DOHH2 (cell line): ENCODE measurements around the gene ADAMTS13.

Experiments
- H3F3A ChIP-seq: fragments of 200-600 bp; sonication (generic), shearing (Covaris generic); 2 replicates; pipeline ENCODE4 v1.6.0; 2016; ENCODE audit warnings: antibody characterized with exemption, mild to moderate bottlenecking; ENCODE audit not compliant: control insufficient read depth, insufficient read depth
- H3K27ac ChIP-seq: fragments of 200-600 bp; sonication (generic); 2 replicates; pipeline ENCODE4 v1.5.1; 2014; ENCODE audit warnings: low read depth, mild to moderate bottlenecking, low read length, moderate library complexity
- H3K27me3 ChIP-seq: fragments of 200-600 bp; sonication (generic); 2 replicates; pipeline ENCODE4 v1.6.1; 2014; ENCODE audit warnings: mild to moderate bottlenecking, low read length, mixed read lengths; ENCODE audit not compliant: control insufficient read depth
- H3K36me3 ChIP-seq: fragments of 200-600 bp; sonication (generic); 2 replicates; pipeline ENCODE4 v1.6.1; 2014; ENCODE audit warnings: mild to moderate bottlenecking, low read length, moderate library complexity, mixed read lengths; ENCODE audit not compliant: control insufficient read depth
- H3K4me1 ChIP-seq: fragments of 200-600 bp; sonication (generic); 2 replicates; pipeline ENCODE4 v1.6.1; 2014; ENCODE audit warnings: mild to moderate bottlenecking, low read length, mixed read lengths; ENCODE audit not compliant: control insufficient read depth
- H3K4me2 ChIP-seq: fragments of 200-600 bp; sonication (generic); 2 replicates; pipeline ENCODE4 v1.6.0; 2014; ENCODE audit warnings: mild to moderate bottlenecking, low read length, moderate library complexity
- H3K4me3 ChIP-seq: fragments of 200-600 bp; sonication (generic); 2 replicates; pipeline ENCODE4 v1.5.1; 2014; ENCODE audit warnings: mild to moderate bottlenecking, low read length, mixed read lengths
- H3K79me2 ChIP-seq: fragments of 200-600 bp; sonication (generic); 2 replicates; pipeline ENCODE4 v1.6.1; 2014; ENCODE audit warnings: mild to moderate bottlenecking, low read length, mixed read lengths; ENCODE audit not compliant: control insufficient read depth
- H3K9me2 ChIP-seq: fragments of 200-600 bp; sonication (generic); replicated peaks from 2 replicates; pipeline ENCODE4 v1.6.1; 2014; ENCODE audit warnings: mild to moderate bottlenecking, low read length, mixed read lengths; ENCODE audit not compliant: control insufficient read depth
- H3K9me3 ChIP-seq: fragments of 200-600 bp; sonication (generic); 2 replicates; pipeline ENCODE4 v1.6.1; 2014; ENCODE audit warnings: antibody characterized with exemption, low read length, mixed read lengths; ENCODE audit not compliant: control insufficient read depth, insufficient read depth
- H4K20me1 ChIP-seq: fragments of 200-600 bp; sonication (generic); 2 replicates; pipeline ENCODE4 v1.6.0; 2014; ENCODE audit warnings: low read depth, mild to moderate bottlenecking, antibody characterized with exemption, low read length, moderate library complexity; ENCODE audit not compliant: control insufficient read depth, insufficient read depth
- CTCF ChIP-seq: fragments of 200-600 bp; sonication (generic); IDR thresholded peaks from one replicate; pipeline ENCODE4 v1.5.1; 2014; ENCODE audit warnings: antibody characterized with exemption, mild to moderate bottlenecking, low read depth, low read length; ENCODE audit not compliant: poor library complexity, severe bottlenecking
- EZH2phosphoT487 ChIP-seq: fragments of 200-600 bp; sonication (generic); IDR thresholded peaks from 2 replicates; pipeline ENCODE4 v1.6.1; 2017; ENCODE audit warnings: borderline replicate concordance, mild to moderate bottlenecking, antibody characterized with exemption, low read length, moderate library complexity, mixed read lengths

The ADAMTS13 gene

GRCh38 chr9:133439337-133439736 lies 17.2 kb downstream of the ADAMTS13 start:
- Histone ChIP-seq H3K9me3 (no peaks in the 10 kb centered on the region), H4K20me1 (no peaks in the 10 kb centered on the region), H3K4me1 (peaks cover 17% of the 10 kb centered on the region), H3K4me2 (no peak overlapping the region), H3K4me3 (no peak overlapping the region), H3F3A (no peaks in the 10 kb centered on the region), H3K27ac (no peak overlapping the region), H3K27me3 (no peaks in the 10 kb centered on the region; the same call in 1 of the 2 replicates), H3K36me3 (no peaks in the 10 kb centered on the region), H3K9me2 (no peaks in the 10 kb centered on the region), H3K79me2 (no peaks in the 10 kb centered on the region)
- TF ChIP-seq EZH2phosphoT487 (no peak), CTCF (no peak)

- no peaks in the 10 kb centered on the region for H4K20me1 ChIP-seq
- H3F3A ChIP-seq, result no peaks in the 10 kb centered on the region
- peak overlapping the region; percentile 15; the same call in 1 of the 2 replicates for H3K4me2 ChIP-seq
- no peak for TF ChIP-seq EZH2phosphoT487
- no peak for TF ChIP-seq CTCF
- H3K4me3 ChIP-seq, result no peak overlapping the region
- H3K9me2 ChIP-seq, result no peaks in the 10 kb centered on the region
- no peaks in the 10 kb centered on the region; the same call in 1 of the 2 replicates for H3K27me3 ChIP-seq
- H3K79me2 ChIP-seq, result no peaks in the 10 kb centered on the region
- no peaks in the 10 kb centered on the region for H3K36me3 ChIP-seq
- no peaks in the 10 kb centered on the region for H3K9me3 ChIP-seq
- H3K4me1 ChIP-seq, result peaks cover 17% of the 10 kb centered on the region
- H3K27ac ChIP-seq, result no peak overlapping the region
Measured at GRCh38 chr9:133440874-133441273, 18.7 kb downstream of the ADAMTS13 start.

- TF ChIP-seq EZH2phosphoT487 (no peak), CTCF (no peak)
- Histone ChIP-seq H3K4me2 (peak overlapping the region; percentile 15; the same call in 1 of the 2 replicates), H3K27ac (no peak overlapping the region), H3K4me3 (no peak overlapping the region), H3K4me1 (peaks cover 17% of the 10 kb centered on the region), H3K79me2 (no peaks in the 10 kb centered on the region), H4K20me1 (no peaks in the 10 kb centered on the region), H3K36me3 (no peaks in the 10 kb centered on the region), H3K9me3 (no peaks in the 10 kb centered on the region), H3F3A (no peaks in the 10 kb centered on the region), H3K9me2 (no peaks in the 10 kb centered on the region), H3K27me3 (peaks cover 5% of the 10 kb centered on the region; the same call in 1 of the 2 replicates)
Measured at GRCh38 chr9:133441571-133441970, 19.4 kb downstream of the ADAMTS13 start.
